HepG2 (cell line): ENCODE data around the gene CLNS1A. TPM values are rescaled to one million over a fixed set of nuclear protein-coding genes. Genes with fewer than 3 reads are reported as not detected.

Experiments
- AGO2 ChIP-seq: fragments of 200-400 bp; formaldehyde crosslinking; optimal IDR thresholded peaks from 2 replicates; pipeline ENCODE3; 2017; ENCODE audit warnings: mild to moderate bottlenecking, low read depth, low read length, moderate library complexity
- GATA4 ChIP-seq: sonication (generic); IDR thresholded peaks from 2 replicates; pipeline ENCODE4 v1.6.1; 2016; ENCODE audit warnings: antibody characterized with exemption, low read depth, borderline replicate concordance
- HNRNPLL ChIP-seq: fragments of 200-400 bp; formaldehyde crosslinking; IDR thresholded peaks from 2 replicates; pipeline ENCODE4 v1.6.1; 2017; ENCODE audit warnings: mild to moderate bottlenecking, low read depth, low read length; ENCODE audit not compliant: poor library complexity, severe bottlenecking
- MED8 ChIP-seq: sonication (generic); formaldehyde crosslinking; IDR thresholded peaks from 2 replicates; pipeline ENCODE4 v1.8.1; 2023; ENCODE audit warnings: mild to moderate bottlenecking, missing genetic modification reagents; ENCODE audit not compliant: insufficient replicate concordance
- MTF2 ChIP-seq: sonication (generic); formaldehyde crosslinking; IDR thresholded peaks from 2 replicates; pipeline ENCODE4 v1.5.0; 2020; ENCODE audit warnings: missing genetic modification reagents, borderline replicate concordance
- PRDM10 ChIP-seq: sonication (generic); formaldehyde crosslinking; IDR thresholded peaks from 2 replicates; pipeline ENCODE4 v1.4.0; 2020; ENCODE audit warnings: low read depth, missing genetic modification reagents
- TMF1 ChIP-seq: sonication (generic); formaldehyde crosslinking; IDR thresholded peaks from 2 replicates; pipeline ENCODE4 v1.8.1; 2022; ENCODE audit warnings: low read depth, missing genetic modification reagents
- ZNF253 ChIP-seq: sonication (generic); formaldehyde crosslinking; IDR thresholded peaks from 2 replicates; pipeline ENCODE4 v1.8.0; 2022; ENCODE audit warnings: mild to moderate bottlenecking, missing genetic modification reagents, borderline replicate concordance
- ZNF263 ChIP-seq: sonication (generic); formaldehyde crosslinking; IDR thresholded peaks from 2 replicates; pipeline ENCODE4 v1.4.0; 2020; ENCODE audit warnings: missing genetic modification reagents
- ZNF333 ChIP-seq: sonication (generic); formaldehyde crosslinking; IDR thresholded peaks from 2 replicates; pipeline ENCODE4 v1.4.0; 2020; ENCODE audit warnings: mild to moderate bottlenecking, missing genetic modification reagents, borderline replicate concordance
- ZNF33A ChIP-seq: sonication (generic); formaldehyde crosslinking; IDR thresholded peaks from 2 replicates; pipeline ENCODE4 v1.5.1; 2020; ENCODE audit warnings: missing genetic modification reagents, mild to moderate bottlenecking, moderate library complexity, borderline replicate concordance
- ZNF556 ChIP-seq: sonication (generic); formaldehyde crosslinking; IDR thresholded peaks from 2 replicates; pipeline ENCODE4 v1.4.0; 2020; ENCODE audit warnings: mild to moderate bottlenecking, missing genetic modification reagents, borderline replicate concordance
- ZNF691 ChIP-seq: sonication (generic); formaldehyde crosslinking; IDR thresholded peaks from 2 replicates; pipeline ENCODE4 v1.4.0; 2020; ENCODE audit warnings: missing genetic modification reagents, low read depth, mild to moderate bottlenecking, borderline replicate concordance
- polyA plus RNA-seq, 8 experiments: library from polyadenylated mRNA; depleted of rRNA in 3 of 8; stranded (reverse) in 7 of 8; unstranded in 1 of 8; fragments of >200 nt; fragmentation: Illumina TruSeq in 4 of 8; extraction: Trizol in 4 of 8; gene quantifications; 2 replicates each; pipeline versions ENCODE4 v1.2.1 to v1.2.3, GENCODE V29; 2011 to 2016; ENCODE audit warnings: low read depth in 4 of 8, missing spikeins in 1 of 8, mixed read lengths in 1 of 8; ENCODE audit not compliant: insufficient read depth in 1 of 8
- total RNA-seq, 5 experiments: library from RNA; depleted of rRNA; stranded (reverse); fragments of >200 nt; fragmentation: Illumina TruSeq; extraction: Trizol; gene quantifications; 2 replicates each; pipeline ENCODE4 v1.2.3, GENCODE V29; 2016; ENCODE audit warnings: low read depth in 1 of 5
- TF ChIP-seq, protein P1 (sequence below): sonication (generic); formaldehyde crosslinking; conservative IDR thresholded peaks from 2 replicates; pipeline ENCODE4 v1.8.0; 2022; ENCODE audit warnings: low read depth, missing genetic modification reagents
- TF ChIP-seq, protein P2 (sequence below): sonication (generic); formaldehyde crosslinking; IDR thresholded peaks from 2 replicates; pipeline ENCODE4 v1.4.0; 2020; ENCODE audit warnings: missing genetic modification reagents, borderline replicate concordance

CLNS1A gene
- total and polyA plus RNA-seq, 2 of the 13 experiments (the other 11 are each of a cell fraction or from before 2014, with no cell fraction given): 158 to 219 TPM

GRCh38 chr11:77589521-77590193, 47.9 kb downstream of the CLNS1A start, which contains the start of gene AQP11 (continued):
- TF ChIP-seq, protein P1, sequence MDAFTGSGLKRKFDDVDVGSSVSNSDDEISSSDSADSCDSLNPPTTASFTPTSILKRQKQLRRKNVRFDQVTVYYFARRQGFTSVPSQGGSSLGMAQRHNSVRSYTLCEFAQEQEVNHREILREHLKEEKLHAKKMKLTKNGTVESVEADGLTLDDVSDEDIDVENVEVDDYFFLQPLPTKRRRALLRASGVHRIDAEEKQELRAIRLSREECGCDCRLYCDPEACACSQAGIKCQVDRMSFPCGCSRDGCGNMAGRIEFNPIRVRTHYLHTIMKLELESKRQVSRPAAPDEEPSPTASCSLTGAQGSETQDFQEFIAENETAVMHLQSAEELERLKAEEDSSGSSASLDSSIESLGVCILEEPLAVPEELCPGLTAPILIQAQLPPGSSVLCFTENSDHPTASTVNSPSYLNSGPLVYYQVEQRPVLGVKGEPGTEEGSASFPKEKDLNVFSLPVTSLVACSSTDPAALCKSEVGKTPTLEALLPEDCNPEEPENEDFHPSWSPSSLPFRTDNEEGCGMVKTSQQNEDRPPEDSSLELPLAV: no peak
- TF ChIP-seq MED8 (CRISPR knock-in tag) (peak; percentile 77), ZNF33A (CRISPR knock-in tag) (0 out of 2 replicates have a peak, but pooled peaks have one; percentile 66), PRDM10 (CRISPR knock-in tag) (peak; percentile 51; the same call in 1 of the 2 replicates), GATA4 (peak; percentile 71; the same call in 1 of the 2 replicates), TMF1 (CRISPR knock-in tag) (peak; percentile 46; the same call in 1 of the 2 replicates), ZNF333 (CRISPR knock-in tag) (peak; percentile 58; the same call in 1 of the 2 replicates), ZNF253 (CRISPR knock-in tag) (0 out of 2 replicates have a peak, but pooled peaks have one; percentile 37), ZNF556 (CRISPR knock-in tag) (peak; percentile 87), MTF2 (no peak), ZNF263 (CRISPR knock-in tag) (peak; percentile 71), AGO2 (peak; percentile 87), ZNF691 (CRISPR knock-in tag) (peak; percentile 76), HNRNPLL (peak; percentile 93)
- TF ChIP-seq, protein P2, sequence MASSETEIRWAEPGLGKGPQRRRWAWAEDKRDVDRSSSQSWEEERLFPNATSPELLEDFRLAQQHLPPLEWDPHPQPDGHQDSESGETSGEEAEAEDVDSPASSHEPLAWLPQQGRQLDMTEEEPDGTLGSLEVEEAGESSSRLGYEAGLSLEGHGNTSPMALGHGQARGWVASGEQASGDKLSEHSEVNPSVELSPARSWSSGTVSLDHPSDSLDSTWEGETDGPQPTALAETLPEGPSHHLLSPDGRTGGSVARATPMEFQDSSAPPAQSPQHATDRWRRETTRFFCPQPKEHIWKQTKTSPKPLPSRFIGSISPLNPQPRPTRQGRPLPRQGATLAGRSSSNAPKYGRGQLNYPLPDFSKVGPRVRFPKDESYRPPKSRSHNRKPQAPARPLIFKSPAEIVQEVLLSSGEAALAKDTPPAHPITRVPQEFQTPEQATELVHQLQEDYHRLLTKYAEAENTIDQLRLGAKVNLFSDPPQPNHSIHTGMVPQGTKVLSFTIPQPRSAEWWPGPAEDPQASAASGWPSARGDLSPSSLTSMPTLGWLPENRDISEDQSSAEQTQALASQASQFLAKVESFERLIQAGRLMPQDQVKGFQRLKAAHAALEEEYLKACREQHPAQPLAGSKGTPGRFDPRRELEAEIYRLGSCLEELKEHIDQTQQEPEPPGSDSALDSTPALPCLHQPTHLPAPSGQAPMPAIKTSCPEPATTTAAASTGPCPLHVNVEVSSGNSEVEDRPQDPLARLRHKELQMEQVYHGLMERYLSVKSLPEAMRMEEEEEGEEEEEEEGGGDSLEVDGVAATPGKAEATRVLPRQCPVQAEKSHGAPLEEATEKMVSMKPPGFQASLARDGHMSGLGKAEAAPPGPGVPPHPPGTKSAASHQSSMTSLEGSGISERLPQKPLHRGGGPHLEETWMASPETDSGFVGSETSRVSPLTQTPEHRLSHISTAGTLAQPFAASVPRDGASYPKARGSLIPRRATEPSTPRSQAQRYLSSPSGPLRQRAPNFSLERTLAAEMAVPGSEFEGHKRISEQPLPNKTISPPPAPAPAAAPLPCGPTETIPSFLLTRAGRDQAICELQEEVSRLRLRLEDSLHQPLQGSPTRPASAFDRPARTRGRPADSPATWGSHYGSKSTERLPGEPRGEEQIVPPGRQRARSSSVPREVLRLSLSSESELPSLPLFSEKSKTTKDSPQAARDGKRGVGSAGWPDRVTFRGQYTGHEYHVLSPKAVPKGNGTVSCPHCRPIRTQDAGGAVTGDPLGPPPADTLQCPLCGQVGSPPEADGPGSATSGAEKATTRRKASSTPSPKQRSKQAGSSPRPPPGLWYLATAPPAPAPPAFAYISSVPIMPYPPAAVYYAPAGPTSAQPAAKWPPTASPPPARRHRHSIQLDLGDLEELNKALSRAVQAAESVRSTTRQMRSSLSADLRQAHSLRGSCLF: no peak
